CD14-positive monocyte (primary cell): ENCODE data around the gene POU2F2. TPM values are rescaled to one million over a fixed set of nuclear protein-coding genes. Genes with fewer than 3 reads are reported as not detected.

ENCODE experiments used
- DNase-seq, 3 donors: peaks; one replicate each; pipeline ENCODE4 v3.0.0-alpha.2; 2011 to 2022
- H2AFZ ChIP-seq: 2 replicates; pipeline ENCODE4 v1.6.0; 2012; ENCODE audit warnings: mild to moderate bottlenecking, low read depth, low read length, inconsistent platforms; ENCODE audit not compliant: insufficient read depth, poor library complexity, severe bottlenecking
- H3K27ac ChIP-seq, 2 donors: 1 replicate in 1 of 2; 2 replicates in 1 of 2; pipeline ENCODE4 v1.5.1; 2012 to 2013; ENCODE audit warnings: low read length in 2 of 2, control low read depth in 1 of 2, inconsistent platforms in 1 of 2, low read depth in 1 of 2, mild to moderate bottlenecking in 1 of 2
- H3K27me3 ChIP-seq, 2 donors: one replicate each; pipeline versions ENCODE4 v1.6.0 to v1.6.1; 2011 to 2013; ENCODE audit warnings: low read length in 2 of 2; ENCODE audit not compliant: control insufficient read depth in 2 of 2, insufficient read depth in 2 of 2
- H3K36me3 ChIP-seq, 2 donors: replicated peaks in 1 of 2; 1 replicate in 1 of 2; 2 replicates in 1 of 2; pipeline versions ENCODE4 v1.5.1 to v1.6.1; 2012 to 2013; ENCODE audit warnings: low read length in 2 of 2, control low read depth in 1 of 2, inconsistent platforms in 1 of 2, mild to moderate bottlenecking in 1 of 2; ENCODE audit not compliant: insufficient read depth in 2 of 2, control insufficient read depth in 1 of 2
- H3K4me1 ChIP-seq, 2 donors: 1 replicate in 1 of 2; 2 replicates in 1 of 2; pipeline versions ENCODE4 v1.5.1 to v1.6.1; 2012 to 2013; ENCODE audit warnings: low read length in 2 of 2, control low read depth in 1 of 2, inconsistent platforms in 1 of 2, mild to moderate bottlenecking in 1 of 2, moderate library complexity in 1 of 2; ENCODE audit not compliant: insufficient read depth in 2 of 2, control insufficient read depth in 1 of 2
- H3K4me2 ChIP-seq: replicated peaks from 2 replicates; pipeline ENCODE3; 2012; ENCODE audit warnings: low read length, moderate library complexity, mild to moderate bottlenecking; ENCODE audit not compliant: poor library complexity, severe bottlenecking; ENCODE audit errors: extremely low read depth
- H3K4me3 ChIP-seq, 3 experiments: fragments of 200-600 bp in 1 of 3; sonication (generic) in 1 of 3; replicated peaks in 1 of 3; 1 replicate in 2 of 3; 2 replicates in 1 of 3; pipeline ENCODE4 v1.5.1; 2011 to 2013; ENCODE audit warnings: low read length in 3 of 3, mild to moderate bottlenecking in 3 of 3, control low read depth in 2 of 3, low read depth in 2 of 3, inconsistent platforms in 1 of 3, moderate library complexity in 1 of 3
- H3K79me2 ChIP-seq: 2 replicates; pipeline ENCODE4 v1.6.0; 2012; ENCODE audit warnings: mild to moderate bottlenecking, control low read depth, inconsistent platforms, low read length, moderate library complexity; ENCODE audit not compliant: insufficient read depth
- H3K9ac ChIP-seq: 2 replicates; pipeline ENCODE4 v1.6.0; 2017; ENCODE audit warnings: low read length, mild to moderate bottlenecking; ENCODE audit not compliant: insufficient read depth, poor library complexity, severe bottlenecking
- H3K9me3 ChIP-seq, 2 donors: replicated peaks in 1 of 2; 1 replicate in 1 of 2; 2 replicates in 1 of 2; pipeline versions ENCODE4 v1.5.1 to v1.6.1; 2012 to 2013; ENCODE audit warnings: low read length in 2 of 2, control low read depth in 1 of 2; ENCODE audit not compliant: control insufficient read depth in 1 of 2, insufficient read depth in 1 of 2
- H4K20me1 ChIP-seq: 2 replicates; pipeline ENCODE4 v1.6.0; 2012; ENCODE audit warnings: mild to moderate bottlenecking, low read length, control low read depth, moderate library complexity; ENCODE audit not compliant: insufficient read depth
- H3K27ac Mint-ChIP-seq, 7 donors: one replicate each; pipeline ENCODE4 v1.8.0; 2020; ENCODE audit warnings: mild to moderate bottlenecking in 7 of 7, mixed read lengths in 7 of 7, moderate library complexity in 6 of 7, inconsistent platforms in 2 of 7
- H3K27me3 Mint-ChIP-seq, 3 donors: one replicate each; pipeline ENCODE4 v1.8.0; 2021 to 2022; ENCODE audit warnings: low read depth in 3 of 3, mild to moderate bottlenecking in 3 of 3, mixed read lengths in 3 of 3, moderate library complexity in 3 of 3, inconsistent platforms in 1 of 3
- H3K36me3 Mint-ChIP-seq, 2 donors: one replicate each; pipeline ENCODE4 v1.8.0; 2020; ENCODE audit warnings: mixed read lengths in 2 of 2, inconsistent platforms in 1 of 2, mild to moderate bottlenecking in 1 of 2
- H3K4me1 Mint-ChIP-seq: one replicate; pipeline ENCODE4 v1.8.0; 2020; ENCODE audit warnings: mild to moderate bottlenecking, mixed read lengths
- H3K4me3 Mint-ChIP-seq, 2 donors: one replicate each; pipeline ENCODE4 v1.8.0; 2020; ENCODE audit warnings: mild to moderate bottlenecking in 2 of 2, mixed read lengths in 2 of 2, moderate library complexity in 1 of 2
- H3K9me3 Mint-ChIP-seq, 7 donors: one replicate each; pipeline ENCODE4 v1.8.0; 2020 to 2022; ENCODE audit warnings: mixed read lengths in 7 of 7, mild to moderate bottlenecking in 6 of 7, moderate library complexity in 6 of 7, inconsistent platforms in 2 of 7
- WGBS: methylation state at CpG from one replicate; pipeline ENCODE4 v1.1.5; 2013; ENCODE audit warnings: missing lambda C conversion rate; ENCODE audit not compliant: insufficient coverage; 5-methylcytosine and 5-hydroxymethylcytosine counted together
- intact Hi-C, 2 donors: fragments of 100-400 bp; cut with micrococcal nuclease; formaldehyde crosslinking; loops; one replicate each; pipeline versions ENCODE4 v1.15.0 to v1.15.1; 2023
- polyA plus RNA-seq, 3 donors: library from polyadenylated mRNA; depleted of rRNA in 1 of 3; unstranded in 2 of 3; stranded (reverse) in 1 of 3; fragments of 300-500 nt in 2 of 3; fragments of >200 nt in 1 of 3; fragmentation: Illumina TruSeq in 2 of 3; gene quantifications; 1 replicate in 2 of 3; 2 replicates in 1 of 3; pipeline ENCODE4 v1.2.3, GENCODE V29; 2012 to 2021
- TF ChIP-seq, protein P1 (sequence below): fragments of 200-600 bp; IDR thresholded peaks from one replicate; pipeline ENCODE4 v1.8.0; 2022; ENCODE audit warnings: antibody characterized with exemption, mild to moderate bottlenecking

POU2F2 gene
- polyA plus RNA-seq, 3 donors, result 20.0 to 147 (median 28.2) TPM

DNA sequence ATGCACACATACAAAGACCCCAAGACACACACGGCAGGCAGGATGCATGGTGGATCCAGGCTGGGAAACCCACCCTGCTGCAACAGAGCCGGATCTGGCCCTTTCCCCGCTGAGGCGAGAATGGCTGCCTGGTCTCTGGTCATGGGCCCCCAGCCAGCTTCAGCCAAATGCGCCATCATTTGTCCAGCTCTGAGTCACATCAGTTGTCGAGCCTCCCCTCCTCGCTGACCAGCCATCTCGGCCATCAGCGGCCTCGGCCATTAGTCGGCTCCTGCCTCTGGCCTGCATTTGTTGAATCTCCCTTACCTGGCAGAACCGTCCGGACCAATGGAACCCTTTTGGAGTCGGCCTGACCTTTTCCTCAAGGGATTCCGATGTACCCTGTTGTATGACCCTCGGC, 38.5 kb upstream of the POU2F2 start:
- H3K4me1 Mint-ChIP-seq, result peaks cover 9% of the 10 kb centered on the region
- no peaks in the 10 kb centered on the region for H3K36me3 ChIP-seq
- peaks cover 0 to 1% of the 10 kb centered on the region in 2 donors for H3K9me3 ChIP-seq
- no peak overlapping the region for H3K4me3 ChIP-seq
- H3K36me3 Mint-ChIP-seq, result peaks cover 0 to 4% of the 10 kb centered on the region in 2 donors
- H3K9me3 Mint-ChIP-seq, result peaks cover 0 to 8% (median 1%) of the 10 kb centered on the region in 7 donors
- H3K79me2 ChIP-seq, result no peaks in the 10 kb centered on the region
- intact Hi-C loops, result no loop called here
- 96% methylated on average over 16 of the region's 16 CpGs for WGBS
- H3K4me2 ChIP-seq, result no peak overlapping the region
- H3K4me1 ChIP-seq, result peaks cover 2 to 7% of the 10 kb centered on the region in 2 donors
- no peak overlapping the region for H3K4me3 Mint-ChIP-seq
- no peak overlapping the region for H3K9ac ChIP-seq
- H3K27me3 Mint-ChIP-seq, result peaks cover 21 to 31% (median 23%) of the 10 kb centered on the region in 3 donors
- no peak for DNase-seq
- no peak overlapping the region for H3K27ac ChIP-seq
- TF ChIP-seq, protein P1, sequence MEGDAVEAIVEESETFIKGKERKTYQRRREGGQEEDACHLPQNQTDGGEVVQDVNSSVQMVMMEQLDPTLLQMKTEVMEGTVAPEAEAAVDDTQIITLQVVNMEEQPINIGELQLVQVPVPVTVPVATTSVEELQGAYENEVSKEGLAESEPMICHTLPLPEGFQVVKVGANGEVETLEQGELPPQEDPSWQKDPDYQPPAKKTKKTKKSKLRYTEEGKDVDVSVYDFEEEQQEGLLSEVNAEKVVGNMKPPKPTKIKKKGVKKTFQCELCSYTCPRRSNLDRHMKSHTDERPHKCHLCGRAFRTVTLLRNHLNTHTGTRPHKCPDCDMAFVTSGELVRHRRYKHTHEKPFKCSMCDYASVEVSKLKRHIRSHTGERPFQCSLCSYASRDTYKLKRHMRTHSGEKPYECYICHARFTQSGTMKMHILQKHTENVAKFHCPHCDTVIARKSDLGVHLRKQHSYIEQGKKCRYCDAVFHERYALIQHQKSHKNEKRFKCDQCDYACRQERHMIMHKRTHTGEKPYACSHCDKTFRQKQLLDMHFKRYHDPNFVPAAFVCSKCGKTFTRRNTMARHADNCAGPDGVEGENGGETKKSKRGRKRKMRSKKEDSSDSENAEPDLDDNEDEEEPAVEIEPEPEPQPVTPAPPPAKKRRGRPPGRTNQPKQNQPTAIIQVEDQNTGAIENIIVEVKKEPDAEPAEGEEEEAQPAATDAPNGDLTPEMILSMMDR, result no peak
- no peak overlapping the region for H2AFZ ChIP-seq
- no peak overlapping the region for H3K27ac Mint-ChIP-seq
- peaks cover 12 to 14% of the 10 kb centered on the region in 2 donors for H3K27me3 ChIP-seq
- no peaks in the 10 kb centered on the region for H4K20me1 ChIP-seq

DNA sequence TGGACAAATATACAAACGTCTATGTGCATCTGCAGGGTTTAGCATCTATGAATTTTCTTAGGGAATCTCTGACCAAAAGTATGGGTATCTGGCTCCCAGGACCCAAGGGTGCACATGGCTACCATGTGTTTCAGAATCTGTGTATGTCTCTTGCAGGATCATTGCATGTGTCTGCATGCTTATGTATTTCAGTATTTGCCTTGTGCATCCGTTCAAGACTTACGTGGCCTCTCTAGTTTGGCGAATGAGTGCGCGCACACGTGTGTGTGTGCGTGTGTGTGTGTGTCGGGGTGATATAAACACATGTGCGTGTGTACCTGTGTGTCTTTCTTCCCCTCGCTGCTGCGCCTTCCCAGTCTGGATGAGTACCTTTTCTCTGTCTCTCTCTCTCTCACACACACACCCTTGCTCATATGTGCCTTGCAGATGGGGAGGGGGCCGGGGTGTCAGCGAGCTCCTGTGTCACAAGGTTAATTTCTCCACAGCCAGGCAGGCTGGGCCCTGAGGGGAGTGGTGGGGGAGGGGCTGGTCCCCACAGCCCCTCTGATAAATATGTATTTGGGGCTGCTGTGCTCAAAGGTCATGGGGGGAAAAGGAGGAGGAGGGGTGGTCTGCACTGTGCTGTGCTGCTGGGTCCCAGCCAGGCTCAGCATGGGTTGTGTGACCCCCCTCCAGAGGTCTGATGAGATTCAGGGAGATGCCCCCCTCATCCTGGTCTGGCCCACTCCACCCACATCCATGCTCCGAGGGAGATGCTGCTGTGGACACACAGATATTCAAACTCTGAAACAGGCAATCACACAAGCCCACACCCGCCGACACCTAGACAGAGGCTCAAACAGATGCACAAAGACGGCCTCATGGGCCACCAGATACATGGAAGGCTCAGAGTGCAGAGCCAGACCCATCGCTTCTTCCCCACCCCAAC, 37.5 kb upstream of the POU2F2 start:
- no peak overlapping the region for H3K9ac ChIP-seq
- WGBS, result 90% methylated on average over 7 of the region's 19 CpGs
- H3K27me3 ChIP-seq, result peaks cover 2 to 4% of the 10 kb centered on the region in 2 donors
- no peak for DNase-seq
- H3K4me1 ChIP-seq, result no peaks in the 10 kb centered on the region
- H3K36me3 Mint-ChIP-seq, result no peaks in the 10 kb centered on the region
- H3K27ac ChIP-seq, result no peak overlapping the region
- H3K4me3 Mint-ChIP-seq, result no peak overlapping the region
- H3K4me3 ChIP-seq, result no peak overlapping the region
- H3K27ac Mint-ChIP-seq, result no peak overlapping the region
- TF ChIP-seq, protein P1, result no peak
- no peaks in the 10 kb centered on the region for H3K4me1 Mint-ChIP-seq
- H4K20me1 ChIP-seq, result no peaks in the 10 kb centered on the region
- no peak overlapping the region for H3K4me2 ChIP-seq
- peaks cover 0 to 2% (median 0%) of the 10 kb centered on the region in 7 donors for H3K9me3 Mint-ChIP-seq
- peaks cover 12 to 24% (median 16%) of the 10 kb centered on the region in 3 donors for H3K27me3 Mint-ChIP-seq
- H3K36me3 ChIP-seq, result no peaks in the 10 kb centered on the region
- no peak overlapping the region for H2AFZ ChIP-seq
- no peaks in the 10 kb centered on the region for H3K79me2 ChIP-seq
- H3K9me3 ChIP-seq, result no peaks in the 10 kb centered on the region
- intact Hi-C loops, result no loop called here
